CD4-positive, alpha-beta T cell treated with Interleukin-10 for 1 hour (primary cell): ENCODE data around the gene PPP1CA.
"Not testable (repeated sequence)": the region's sequence is repeated elsewhere in the genome, so short reads cannot be mapped to it uniquely, and the experiment has no call there.

Experiments
- DNase-seq: peaks from one replicate; pipeline ENCODE4 v3.0.0-alpha.2; 2020

Gene PPP1CA

GRCh38 chr11:67434395-67434881 lies 32.8 kb upstream of the PPP1CA start:
- no peak for DNase-seq

GRCh38 chr11:67433536-67434394 lies 32.1 kb upstream of the PPP1CA start:
- no peak for DNase-seq

GRCh38 chr11:67432655-67433349 lies 31.1 kb upstream of the PPP1CA start:
- DNase-seq, result no peak

DNA sequence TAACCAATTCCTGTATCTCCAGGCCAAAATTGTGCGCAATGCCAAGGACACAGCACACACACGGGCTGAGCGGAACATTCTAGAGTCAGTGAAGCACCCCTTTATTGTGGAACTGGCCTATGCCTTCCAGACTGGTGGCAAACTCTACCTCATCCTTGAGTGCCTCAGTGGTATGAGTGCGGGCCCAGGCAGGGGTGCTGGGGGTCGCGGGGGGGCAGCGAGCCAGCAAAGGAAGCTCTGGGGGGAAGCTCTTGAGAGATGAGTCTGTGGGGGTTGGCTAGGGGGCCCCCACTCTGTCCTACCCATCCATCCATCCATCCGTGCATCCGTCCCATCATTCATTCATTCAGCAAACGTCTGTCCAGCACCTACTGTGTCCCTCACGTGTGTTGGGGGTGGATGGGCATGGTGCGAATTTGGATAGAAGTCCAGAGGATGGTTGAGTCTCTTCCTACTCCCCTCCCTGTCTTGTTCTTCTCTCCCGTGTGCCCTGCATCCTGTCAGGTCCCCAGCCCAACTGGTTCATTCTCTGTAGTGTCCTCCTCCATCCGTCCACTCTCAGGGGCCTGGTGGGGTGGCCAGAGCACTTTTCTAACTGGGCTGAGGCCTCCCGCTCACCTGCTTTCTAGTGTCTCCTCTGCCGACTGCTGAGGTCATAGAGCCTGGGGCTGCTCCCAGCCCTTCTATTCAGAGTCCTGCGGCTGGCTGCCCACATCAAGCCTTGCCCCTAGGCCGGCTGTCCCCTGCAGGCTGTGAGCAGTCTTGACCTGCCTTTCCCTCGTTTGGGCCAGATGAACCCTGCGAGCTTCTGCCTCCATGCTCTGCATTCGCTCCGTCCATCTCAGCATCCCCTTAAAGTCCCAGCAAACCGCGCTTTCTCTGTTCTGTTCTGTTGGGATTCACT lies 29.9 kb upstream of the PPP1CA start:
- no peak for DNase-seq

DNA sequence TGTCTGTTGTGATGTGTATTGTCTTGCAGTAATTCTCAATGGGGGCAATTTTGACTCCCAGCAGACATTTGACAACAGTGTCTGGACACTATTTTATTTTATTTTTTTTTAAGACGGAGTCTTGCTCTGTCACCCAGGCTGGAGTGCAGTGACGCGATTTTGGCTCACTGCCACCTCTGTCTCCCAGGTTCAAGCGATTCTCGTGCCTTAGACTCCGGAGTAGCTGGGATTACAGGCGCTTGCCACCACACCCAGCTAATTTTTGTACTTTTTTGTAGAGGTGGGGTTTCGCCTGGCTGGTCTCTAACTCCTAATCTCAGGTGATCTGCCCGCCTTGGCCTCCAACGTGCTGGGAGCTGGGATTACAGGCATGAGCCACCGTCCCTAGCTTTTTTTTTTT lies 28.1 kb upstream of the PPP1CA start:
- DNase-seq, result no peak

- no peak for DNase-seq
Observed at GRCh38 chr11:67429038-67429668, 27.5 kb upstream of the PPP1CA start.

- peak; percentile 99 for DNase-seq
Observed at GRCh38 chr11:67428052-67429001, 26.7 kb upstream of the PPP1CA start, which contains the start of gene RPS6KB2. Gene RPS6KB2, plus strand, starts transcription at chr11:67428494. Its CDS starts 52 bp downstream, at chr11:67428546.

GRCh38 chr11:67427364-67427859 lies 25.8 kb upstream of the PPP1CA start:
- not testable (repeated sequence) for DNase-seq

GRCh38 chr11:67423891-67424613 lies 22.4 kb upstream of the PPP1CA start:
- DNase-seq, result no peak

DNA sequence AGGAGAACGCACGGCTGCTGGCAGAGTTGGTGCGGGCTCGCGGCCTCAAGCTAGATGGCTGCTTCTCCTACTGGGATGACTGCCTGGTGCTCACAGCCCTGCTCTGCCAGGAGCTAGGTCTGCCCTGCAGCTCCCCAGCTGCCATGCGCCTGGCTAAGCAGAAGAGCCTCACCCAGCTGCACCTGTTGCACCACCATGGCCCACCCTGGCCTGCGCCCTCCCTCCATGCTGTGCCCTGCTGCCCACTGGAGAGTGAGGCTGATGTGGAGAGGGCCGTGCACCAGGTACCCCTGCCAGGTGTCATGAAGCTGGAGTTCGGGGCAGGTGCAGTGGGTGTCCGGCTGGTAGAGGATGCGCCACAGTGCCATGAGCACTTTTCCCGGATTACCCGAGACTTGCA lies 21.8 kb upstream of the PPP1CA start:
- DNase-seq, result no peak

GRCh38 chr11:67422891-67423290 lies 21.2 kb upstream of the PPP1CA start:
- DNase-seq, result no peak

DNA sequence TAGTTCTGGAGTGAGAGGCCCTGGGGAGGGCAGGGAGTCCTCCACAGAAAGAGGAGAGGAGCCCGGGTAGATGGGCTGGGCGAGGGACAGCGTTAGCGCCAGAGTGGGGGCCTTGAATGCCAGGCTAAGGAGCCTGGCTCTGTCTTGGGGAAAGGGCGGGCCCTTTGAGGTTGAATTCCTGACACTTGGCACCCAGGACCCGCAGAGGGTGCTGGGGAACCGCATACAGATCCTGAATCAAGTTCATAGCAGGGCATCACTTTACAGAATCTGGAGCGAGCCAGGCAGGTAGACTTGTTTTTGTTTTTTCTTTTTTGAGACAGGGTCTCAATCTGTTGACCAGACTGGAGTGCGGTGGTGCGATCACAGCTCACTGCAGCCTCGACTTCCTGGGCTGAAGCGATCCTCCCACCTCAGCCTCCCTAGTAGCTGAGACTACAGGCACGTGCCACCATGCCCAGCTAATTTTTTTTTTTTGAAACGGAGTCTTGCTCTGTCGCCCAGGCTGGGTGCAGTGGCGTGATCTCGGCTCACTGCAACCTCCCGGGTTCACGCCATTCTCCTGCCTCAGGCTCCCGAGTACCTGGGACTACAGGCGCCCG lies 19.9 kb upstream of the PPP1CA start:
- DNase-seq, result no peak

GRCh38 chr11:67420646-67421429 lies 19.2 kb upstream of the PPP1CA start:
- DNase-seq, result peak; percentile 98

DNA sequence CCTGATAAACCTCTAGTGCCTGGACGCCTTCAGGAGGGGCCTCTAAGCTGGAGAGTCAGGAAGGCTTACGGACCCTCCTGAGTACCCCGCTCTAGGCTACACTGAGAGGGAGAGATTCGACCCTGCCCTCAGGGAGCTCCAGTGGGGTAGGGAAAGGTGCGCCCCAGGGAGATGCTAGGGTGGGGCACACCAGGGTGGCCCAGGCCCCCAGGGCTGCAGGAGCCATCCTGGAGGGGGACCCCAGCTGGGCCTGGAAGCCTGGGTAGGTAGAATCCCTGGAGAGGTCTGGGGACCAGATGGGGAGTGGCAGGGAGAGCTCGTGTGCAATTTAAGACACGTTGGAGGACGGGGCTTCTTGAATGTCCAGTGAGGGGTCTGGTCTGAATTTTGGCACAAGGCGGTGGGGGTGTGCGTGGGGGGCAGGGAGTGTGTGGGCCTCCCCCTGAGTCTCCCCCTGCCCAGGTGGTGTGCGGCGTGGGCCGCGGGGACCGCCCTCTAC lies 18.5 kb upstream of the PPP1CA start:
- no peak for DNase-seq

GRCh38 chr11:67419325-67420049 lies 17.8 kb upstream of the PPP1CA start:
- DNase-seq, result no peak

- no peak for DNase-seq
Observed at GRCh38 chr11:67418476-67419281, 17.0 kb upstream of the PPP1CA start.

DNA sequence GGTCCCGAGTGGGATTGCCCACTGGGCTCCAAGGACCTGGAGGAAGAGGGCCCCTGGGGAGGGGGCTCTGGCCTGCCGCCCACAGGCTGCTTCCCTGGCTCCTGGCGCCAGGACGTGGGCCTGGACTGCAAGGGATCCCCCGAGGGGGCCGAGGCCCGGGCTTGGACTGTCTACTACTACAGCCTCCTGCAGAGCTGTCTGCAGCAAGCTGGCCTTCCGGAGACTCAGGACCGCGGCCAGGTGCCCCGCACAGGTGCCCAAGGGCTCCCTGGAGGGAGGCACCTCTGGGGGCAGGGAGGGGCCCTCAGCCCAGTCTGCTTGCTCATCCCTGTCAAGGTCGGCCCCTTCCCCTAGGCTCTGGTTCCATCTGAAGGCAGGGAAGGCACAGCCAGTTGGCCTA lies 15.8 kb upstream of the PPP1CA start:
- no peak for DNase-seq
